ENCODE measurements around the gene SAFB.

DNA sequence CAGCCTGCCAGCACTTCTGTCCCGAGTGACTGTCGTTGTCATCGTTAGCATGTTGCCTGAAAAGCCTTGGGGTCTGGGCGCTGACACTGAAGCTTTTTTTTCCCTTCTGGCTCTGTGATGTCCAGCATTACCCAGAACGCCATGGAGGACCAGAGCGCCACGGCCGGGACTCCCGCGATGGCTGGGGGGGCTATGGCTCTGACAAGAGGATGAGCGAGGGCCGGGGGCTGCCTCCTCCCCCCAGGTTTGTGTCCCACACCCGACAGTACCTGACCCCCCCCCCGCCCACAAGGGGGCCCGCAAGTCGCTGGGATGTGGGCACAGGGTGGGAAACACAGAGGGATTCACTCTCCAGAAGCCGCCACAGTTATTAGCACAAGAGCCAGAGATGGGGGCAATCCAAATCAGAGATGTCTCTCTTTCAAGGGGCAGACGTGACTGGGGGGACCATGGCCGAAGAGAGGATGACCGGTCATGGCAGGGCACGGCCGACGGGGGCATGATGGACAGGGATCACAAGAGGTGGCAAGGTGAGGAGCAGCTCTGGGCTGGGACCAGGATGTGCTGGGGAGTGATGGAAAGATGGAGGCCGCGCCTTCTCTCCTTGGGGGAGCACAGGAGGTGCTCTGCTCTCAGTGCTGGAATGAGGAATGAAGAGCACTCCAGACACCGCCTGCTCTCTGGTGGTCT, 44.2 kb downstream of the SAFB start:
- TF ChIP-seq POLR2AphosphoS5 (IDR thresholded peaks at IDR 0.05) = no peak
- no peak for TF ChIP-seq CTCF (IDR thresholded peaks at IDR 0.05)
